Esophagus muscularis mucosa (tissue), 4 donors: ENCODE data around the gene TMEM63B. TPM values are rescaled to one million over a fixed set of nuclear protein-coding genes. Genes with fewer than 3 reads are reported as not detected.

Experiments
- DNase-seq: peaks from one replicate; pipeline ENCODE4 v3.0.0-alpha.2; 2017; ENCODE audit errors: extremely low spot score
- H3K27ac ChIP-seq, 4 donors: fragments of 200-600 bp; sonication (generic); replicated peaks in 1 of 4; 1 replicate in 3 of 4; 2 replicates in 1 of 4; pipeline ENCODE4 v1.5.1; 2016 to 2019; ENCODE audit warnings: mild to moderate bottlenecking in 1 of 4
- H3K27me3 ChIP-seq, 4 donors: fragments of 200-600 bp; sonication (generic); one replicate each; pipeline versions ENCODE4 v1.5.1 to v1.6.0; 2016 to 2019
- H3K36me3 ChIP-seq, 4 donors: fragments of 200-600 bp; sonication (generic); one replicate each; pipeline ENCODE4 v1.5.1; 2016 to 2019
- H3K4me1 ChIP-seq, 4 donors: fragments of 200-600 bp; sonication (generic); one replicate each; pipeline ENCODE4 v1.5.1; 2016 to 2019
- H3K4me3 ChIP-seq, 4 donors: fragments of 200-600 bp; sonication (generic); 1 replicate in 2 of 4; 2 replicates in 2 of 4; pipeline ENCODE4 v1.5.1; 2016 to 2019; ENCODE audit warnings: mild to moderate bottlenecking in 4 of 4, moderate library complexity in 1 of 4
- H3K9me3 ChIP-seq, 4 donors: fragments of 200-600 bp; sonication (generic); 1 replicate in 3 of 4; 2 replicates in 1 of 4; pipeline ENCODE4 v1.5.1; 2016 to 2019
- CTCF ChIP-seq, 3 experiments: fragments of 200-600 bp in 2 of 3; fragments of 450-650 bp in 1 of 3; sonication (generic) in 2 of 3; IDR thresholded peaks; one replicate each; pipeline ENCODE4 v1.5.1; 2017 to 2019; ENCODE audit warnings: antibody characterized with exemption in 3 of 3, mild to moderate bottlenecking in 2 of 3, moderate library complexity in 1 of 3
- EP300 ChIP-seq: sonication (generic); formaldehyde crosslinking; IDR thresholded peaks from one replicate; pipeline ENCODE4 v1.6.1; 2017; ENCODE audit warnings: antibody characterized with exemption
- POLR2A ChIP-seq: fragments of 450-650 bp; IDR thresholded peaks from one replicate; pipeline ENCODE4 v1.6.1; 2017; ENCODE audit warnings: antibody characterized with exemption, moderate library complexity, mild to moderate bottlenecking, low read depth
- POLR2AphosphoS5 ChIP-seq, 2 donors: sonication (generic); formaldehyde crosslinking; IDR thresholded peaks; one replicate each; pipeline ENCODE4 v1.6.1; 2017; ENCODE audit warnings: antibody characterized with exemption in 2 of 2
- WGBS: methylation state at CpG from one replicate; pipeline ENCODE4 v1.1.5; 2018; 5-methylcytosine and 5-hydroxymethylcytosine counted together
- intact Hi-C: fragments of 100-400 bp; cut with DNase I; formaldehyde crosslinking; loops from one replicate; pipeline ENCODE4 v1.15.1; 2023
- total RNA-seq, 4 donors: library from RNA; depleted of rRNA; stranded (reverse); fragments of >200 nt; gene quantifications; one replicate each; pipeline versions ENCODE4 v1.1.0 to v1.2.1, GENCODE V29; 2016

The TMEM63B gene
- total RNA-seq, 4 donors from 2014 or later = 18.2 to 31.1 (median 23.3) TPM

DNA sequence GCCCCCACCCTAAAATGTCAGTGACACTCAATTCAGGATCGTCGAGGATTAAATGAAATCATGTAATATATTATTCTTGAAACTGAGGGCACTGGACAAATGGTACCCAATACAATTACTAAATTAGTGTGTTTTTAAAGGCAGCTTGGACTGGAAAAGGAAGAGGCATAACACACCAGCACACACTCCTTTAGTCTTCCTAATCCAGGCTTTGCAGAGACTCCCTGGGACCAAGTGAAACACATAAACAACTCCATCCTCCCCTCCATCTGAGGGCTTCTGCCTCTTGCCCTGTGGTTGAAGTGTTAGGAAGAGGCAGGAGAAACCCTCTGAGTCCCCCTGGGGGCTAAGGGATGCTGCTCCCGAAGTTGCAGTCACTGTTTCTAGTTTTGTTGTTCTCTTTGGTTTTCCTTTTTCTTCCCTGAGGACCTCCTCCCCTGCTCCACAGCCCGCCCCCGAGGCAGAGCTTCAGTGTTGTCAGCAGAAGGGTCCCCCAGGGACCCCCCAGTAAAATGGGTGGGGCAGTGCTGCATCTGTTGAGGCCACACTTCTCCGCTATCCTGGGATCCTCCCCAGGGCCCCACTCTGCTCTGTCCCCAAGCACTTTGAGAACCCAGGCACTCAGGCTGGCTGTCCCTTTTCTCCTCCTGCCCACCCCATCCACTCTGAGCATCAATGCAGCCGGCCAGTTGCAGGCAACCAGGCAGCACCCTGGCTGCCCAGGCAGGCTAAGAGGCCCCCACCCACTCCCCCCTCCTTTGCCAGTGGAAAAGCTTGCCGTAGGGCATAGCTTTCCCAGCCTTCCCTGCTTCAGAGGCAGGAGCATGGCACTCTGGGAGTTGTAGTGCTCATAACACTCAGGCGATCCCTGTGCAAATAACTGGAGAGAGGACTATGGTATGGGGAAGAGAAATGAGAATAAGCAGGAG is 5.9 kb downstream of the TMEM63B start:
- no peaks in the 10 kb centered on the region for H3K27me3 ChIP-seq
- H3K36me3 ChIP-seq = peaks cover 13 to 43% (median 39%) of the 10 kb centered on the region in 4 donors
- peak overlapping the region; percentile 30 to 61 (median 45) for H3K27ac ChIP-seq
- intact Hi-C loops = no loop called here
- DNase-seq = no peak
- TF ChIP-seq CTCF (IDR thresholded peaks at IDR 0.05) (no peak), POLR2AphosphoS5 (IDR thresholded peaks at IDR 0.05) (peak in 1 of 2 donors; percentile 29)
- WGBS = 36% methylated on average over 9 of the region's 9 CpGs
- H3K4me1 ChIP-seq = peaks cover 19 to 28% (median 24%) of the 10 kb centered on the region in 4 donors
- H3K9me3 ChIP-seq = no peaks in the 10 kb centered on the region
- H3K4me3 ChIP-seq = peak overlapping the region; percentile 12 to 45 (median 26)

DNA sequence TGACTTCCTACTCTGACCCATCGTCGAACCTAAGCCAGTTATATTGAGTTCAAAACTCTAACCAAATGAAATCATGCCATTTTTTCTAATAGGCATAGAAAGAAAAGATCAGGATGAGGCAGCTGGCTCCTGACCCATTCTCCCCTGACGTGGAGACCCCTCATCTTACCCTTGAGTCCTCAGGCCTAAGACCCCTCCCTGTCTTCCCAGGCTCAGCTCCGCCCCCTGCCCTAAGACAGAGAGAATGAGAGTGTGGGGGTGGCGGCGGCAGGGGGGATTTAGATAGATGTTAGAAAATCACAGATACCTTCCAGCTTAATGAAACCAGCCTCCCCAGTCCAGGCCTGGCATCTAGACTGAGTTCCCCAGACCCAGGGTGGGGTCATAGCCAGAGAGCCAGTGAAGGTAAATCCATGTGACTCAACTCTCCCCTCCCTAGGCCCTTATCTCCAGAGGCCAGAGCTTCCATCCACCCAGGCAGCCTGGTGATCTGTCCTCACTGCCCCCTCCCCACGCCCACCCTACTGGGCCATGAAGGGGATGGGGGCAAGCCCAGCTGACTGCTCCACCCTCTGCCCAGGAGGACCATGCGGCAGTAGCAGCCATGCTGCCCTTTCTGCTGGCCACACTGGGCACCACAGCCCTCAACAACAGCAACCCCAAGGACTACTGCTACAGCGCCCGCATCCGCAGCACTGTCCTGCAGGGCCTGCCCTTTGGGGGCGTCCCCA is 6.8 kb downstream of the TMEM63B start:
- intact Hi-C loops = no loop called here
- TF ChIP-seq POLR2AphosphoS5 (IDR thresholded peaks at IDR 0.05) (no peak), CTCF (IDR thresholded peaks at IDR 0.05) (no peak), POLR2A (no peak), EP300 (no peak)
- no peaks in the 10 kb centered on the region for H3K9me3 ChIP-seq
- H3K27ac ChIP-seq = no peak overlapping the region
- peaks cover 13 to 52% (median 48%) of the 10 kb centered on the region in 4 donors for H3K36me3 ChIP-seq
- 85% methylated on average over 12 of the region's 12 CpGs for WGBS
- no peak for DNase-seq
- peaks cover 13 to 20% (median 15%) of the 10 kb centered on the region in 4 donors for H3K4me1 ChIP-seq
- no peak overlapping the region for H3K4me3 ChIP-seq
- no peaks in the 10 kb centered on the region for H3K27me3 ChIP-seq

- 85% methylated on average over 10 of the region's 10 CpGs for WGBS
- Histone ChIP-seq H3K9me3 (no peaks in the 10 kb centered on the region), H3K36me3 (peaks cover 23 to 63% (median 59%) of the 10 kb centered on the region in 4 donors), H3K27ac (no peak overlapping the region), H3K4me3 (no peak overlapping the region), H3K4me1 (peaks cover 8 to 20% (median 14%) of the 10 kb centered on the region in 4 donors), H3K27me3 (no peaks in the 10 kb centered on the region)
- TF ChIP-seq EP300 = no peak
- TF ChIP-seq POLR2A = no peak
- no peak for TF ChIP-seq POLR2AphosphoS5 (IDR thresholded peaks at IDR 0.05)
- TF ChIP-seq CTCF (IDR thresholded peaks at IDR 0.05) = no peak
- DNase-seq = no peak
- intact Hi-C loops = no loop called here
Observed at GRCh38 chr6:44135173-44135758, 7.9 kb downstream of the TMEM63B start.

GRCh38 chr6:44135875-44136274 is 8.5 kb downstream of the TMEM63B start:
- Histone ChIP-seq H3K27ac (no peak overlapping the region), H3K9me3 (no peaks in the 10 kb centered on the region), H3K4me1 (peaks cover 8 to 20% (median 14%) of the 10 kb centered on the region in 4 donors), H3K27me3 (no peaks in the 10 kb centered on the region), H3K4me3 (no peak overlapping the region), H3K36me3 (peaks cover 25 to 69% (median 65%) of the 10 kb centered on the region in 4 donors)
- intact Hi-C loops = no loop called here
- TF ChIP-seq POLR2A (no peak), CTCF (IDR thresholded peaks at IDR 0.05) (no peak), EP300 (no peak), POLR2AphosphoS5 (IDR thresholded peaks at IDR 0.05) (no peak)
- DNase-seq = no peak
- WGBS = 76% methylated on average over 6 of the region's 7 CpGs
